Jurkat, Clone E6-1 (cell line): Measurements from ENCODE around the gene MX1.

Experiments
- DNase-seq: peaks from one replicate; pipeline ENCODE4 v3.0.0-alpha.2; 2011; ENCODE audit warnings: low read depth, low spot score
- H3K4me3 ChIP-seq: 2 replicates; pipeline ENCODE4 v1.5.1; 2011; ENCODE audit warnings: mild to moderate bottlenecking, low read length, control low read depth, moderate library complexity

The MX1 gene

GRCh38 chr21:41506611-41507520 is 80.8 kb downstream of the MX1 start:
- no peak overlapping the region for H3K4me3 ChIP-seq
- no peak for DNase-seq

GRCh38 chr21:41507521-41508414 is 81.7 kb downstream of the MX1 start, which contains the start of gene TMPRSS2:
Gene TMPRSS2, minus strand, starts transcription at chr21:41508158. Its CDS starts 10,025 bp downstream, at chr21:41498133.
- no peak within 1 kb of the TSS for H3K4me3 ChIP-seq
- DNase-seq: no peak

- H3K4me3 ChIP-seq: no peak overlapping the region
These were observed 82.5 kb downstream of the MX1 start for GRCh38 chr21:41508415-41509144.

More at GRCh38 chr21:41508415-41509144, 82.5 kb downstream of the MX1 start:
- no peak for DNase-seq
